MCF 10A (cell line): ENCODE results near the gene SOWAHA. TPM values are rescaled to one million over a fixed set of nuclear protein-coding genes. Genes with fewer than 3 reads are reported as not detected.

ENCODE experiments used
- Bru-seq: library from RNA; stranded (reverse); fragments of 400-500 nt; gene quantifications from one replicate; lab custom pipeline; 2021; lab: Mats Ljungman, UMichigan
- BruChase-seq, 2 experiments: library from RNA; stranded (reverse); fragments of 400-500 nt; gene quantifications; one replicate each; lab custom pipeline; 2021; lab: Mats Ljungman, UMichigan
- BruUV-seq: library from RNA; stranded (reverse); fragments of 400-500 nt; replicated peaks from 2 replicates; lab custom pipeline; 2021; lab: Mats Ljungman, UMichigan
- CTCF ChIA-PET: fragments of 300-600 bp; sonication (Branson Sonifier 250); formaldehyde crosslinking; extraction: SDS; loops from one replicate; lab custom pipeline; 2021; ENCODE audit warnings: antibody characterized with exemption, inconsistent platforms; lab: Yijun Ruan, JAX
- POLR2A ChIA-PET: fragments of 300-600, 350-650 bp; sonication (Branson Sonifier 250); formaldehyde crosslinking; extraction: SDS; loops from one replicate; lab custom pipeline; 2020; ENCODE audit warnings: antibody characterized with exemption, inconsistent platforms; lab: Yijun Ruan, JAX
- DNase-seq: peaks from one replicate; pipeline ENCODE4 v3.0.0-alpha.2; 2018; ENCODE audit not compliant: unreplicated experiment
- H3K27ac Mint-ChIP-seq: one replicate; pipeline ENCODE4 v1.8.0; 2022; ENCODE audit warnings: mild to moderate bottlenecking, low read depth, mixed read lengths; ENCODE audit not compliant: unreplicated experiment
- H3K27me3 Mint-ChIP-seq: one replicate; pipeline ENCODE4 v1.8.0; 2022; ENCODE audit warnings: mixed read lengths; ENCODE audit not compliant: insufficient read depth, unreplicated experiment
- H3K36me3 Mint-ChIP-seq: one replicate; pipeline ENCODE4 v1.8.0; 2022; ENCODE audit warnings: mild to moderate bottlenecking, moderate library complexity, mixed read lengths; ENCODE audit not compliant: insufficient read depth, unreplicated experiment
- H3K4me1 Mint-ChIP-seq: one replicate; pipeline ENCODE4 v1.8.0; 2022; ENCODE audit warnings: mixed read lengths; ENCODE audit not compliant: insufficient read depth, unreplicated experiment
- H3K4me3 Mint-ChIP-seq: one replicate; pipeline ENCODE4 v1.8.0; 2022; ENCODE audit warnings: mild to moderate bottlenecking, moderate library complexity, mixed read lengths; ENCODE audit not compliant: unreplicated experiment
- H3K9me3 Mint-ChIP-seq: one replicate; pipeline ENCODE4 v1.8.0; 2022; ENCODE audit warnings: mixed read lengths; ENCODE audit not compliant: unreplicated experiment
- CTCF ChIP-seq: fragments of 200-600 bp; IDR thresholded peaks from one replicate; pipeline ENCODE4 v1.8.0; 2022; ENCODE audit warnings: antibody characterized with exemption, mild to moderate bottlenecking; ENCODE audit not compliant: unreplicated experiment
- intact Hi-C: fragments of 100-400 bp; cut with micrococcal nuclease; formaldehyde crosslinking; loops from 2 replicates; pipeline ENCODE4 v1.14.1; 2022
- long read RNA-seq: library from polyadenylated mRNA; stranded (forward); transcript quantifications from one replicate; pipeline ENCODE4 v2.0.0, GENCODE V29; 2022
- total RNA-seq: library from RNA; stranded (reverse); gene quantifications from 2 replicates; pipeline ENCODE4 v1.2.3, GENCODE V29; 2022

SOWAHA gene
- not detected in 2 replicates for total RNA-seq
- not detected for Bru-seq, nascent RNA
- BruChase-seq, experiment 1, labeled RNA remaining after a 6-hour chase, result percentile 14 among the genes with signal in this experiment
- not detected for BruChase-seq, experiment 2, labeled RNA remaining after a 2-hour chase
- long read RNA-seq, result 0 reads

- no peak within 1 kb of the TSS for H3K27ac Mint-ChIP-seq
- intact Hi-C loops, result no loop called here
- H3K4me3 Mint-ChIP-seq, result peak within 1 kb of the TSS; percentile 68
Measured at GRCh38 chr5:132812781-132813598, at the start of gene SOWAHA. Gene SOWAHA, plus strand, starts transcription at chr5:132813302. Its CDS starts 320 bp downstream, at chr5:132813622.

GRCh38 chr5:132764051-132764450 is 49.1 kb upstream of the SOWAHA start:
- no peak for DNase-seq
- no peaks in the 10 kb centered on the region for H3K27me3 Mint-ChIP-seq
- BruUV-seq, result no TSS peak
- H3K9me3 Mint-ChIP-seq, result no peaks in the 10 kb centered on the region
- ChIA-PET POLR2A (no interaction called here), CTCF (interaction anchor here (0.7 kb wide), 2 partner anchors 55 to 57 kb away, joined by 3 to 4 read pairs; no protein-coding TSS in a partner anchor)
- H3K27ac Mint-ChIP-seq, result no peak overlapping the region
- H3K4me1 Mint-ChIP-seq, result no peaks in the 10 kb centered on the region
- no peak for TF ChIP-seq CTCF
- no peak overlapping the region for H3K4me3 Mint-ChIP-seq
- H3K36me3 Mint-ChIP-seq, result peaks cover 16% of the 10 kb centered on the region
- intact Hi-C loops, result no loop called here

More at GRCh38 chr5:132812781-132813598, at the start of gene SOWAHA:
- ChIA-PET CTCF (interaction anchor here (0.6 to 1.2 kb wide), 3 partner anchors 12 to 1056 kb away, joined by 3 to 4 read pairs (median 4); no protein-coding TSS in a partner anchor), POLR2A (interaction anchor here (0.7 to 1.4 kb wide), 4 partner anchors 17 to 75 kb away, joined by 3 to 7 read pairs (median 3); partner anchors contain the start of genes GDF9, KIF3A, SHROOM1 and UQCRQ)
- H3K36me3 Mint-ChIP-seq, result no peaks in the 10 kb centered on the region
- peaks cover 4% of the 10 kb centered on the region for H3K4me1 Mint-ChIP-seq
- H3K27me3 Mint-ChIP-seq, result peaks cover 30% of the 10 kb centered on the region
- H3K9me3 Mint-ChIP-seq, result no peaks in the 10 kb centered on the region
- no peak for TF ChIP-seq CTCF
- BruUV-seq, result no TSS peak
- DNase-seq, result no peak

GRCh38 chr5:132764671-132765238 is 48.3 kb upstream of the SOWAHA start:
- Mint-ChIP-seq H3K4me1 (no peaks in the 10 kb centered on the region), H3K27me3 (no peaks in the 10 kb centered on the region), H3K36me3 (peaks cover 16% of the 10 kb centered on the region), H3K27ac (no peak overlapping the region), H3K4me3 (no peak overlapping the region), H3K9me3 (no peaks in the 10 kb centered on the region)
- intact Hi-C loops, result no loop called here
- ChIA-PET POLR2A (interaction anchor here (0.6 kb wide), 1 partner anchor 136 kb away, joined by 3 read pairs; no protein-coding TSS in a partner anchor), CTCF (interaction anchor here (0.5 to 0.7 kb wide), 3 partner anchors 37 to 56 kb away, joined by 3 to 4 read pairs (median 3); no protein-coding TSS in a partner anchor)
- no peak for TF ChIP-seq CTCF
- DNase-seq, result no peak
- BruUV-seq, result no TSS peak
